DOHH2 (cell line): Measurements from ENCODE around the gene TRAF3.

Experiments
- H3F3A ChIP-seq: fragments of 200-600 bp; sonication (generic), shearing (Covaris generic); 2 replicates; pipeline ENCODE4 v1.6.0; 2016; ENCODE audit warnings: antibody characterized with exemption, mild to moderate bottlenecking; ENCODE audit not compliant: control insufficient read depth, insufficient read depth
- H3K27ac ChIP-seq: fragments of 200-600 bp; sonication (generic); 2 replicates; pipeline ENCODE4 v1.5.1; 2014; ENCODE audit warnings: low read depth, mild to moderate bottlenecking, low read length, moderate library complexity
- H3K27me3 ChIP-seq: fragments of 200-600 bp; sonication (generic); 2 replicates; pipeline ENCODE4 v1.6.1; 2014; ENCODE audit warnings: mild to moderate bottlenecking, low read length, mixed read lengths; ENCODE audit not compliant: control insufficient read depth
- H3K36me3 ChIP-seq: fragments of 200-600 bp; sonication (generic); 2 replicates; pipeline ENCODE4 v1.6.1; 2014; ENCODE audit warnings: mild to moderate bottlenecking, low read length, moderate library complexity, mixed read lengths; ENCODE audit not compliant: control insufficient read depth
- H3K4me1 ChIP-seq: fragments of 200-600 bp; sonication (generic); 2 replicates; pipeline ENCODE4 v1.6.1; 2014; ENCODE audit warnings: mild to moderate bottlenecking, low read length, mixed read lengths; ENCODE audit not compliant: control insufficient read depth
- H3K4me2 ChIP-seq: fragments of 200-600 bp; sonication (generic); 2 replicates; pipeline ENCODE4 v1.6.0; 2014; ENCODE audit warnings: mild to moderate bottlenecking, low read length, moderate library complexity
- H3K4me3 ChIP-seq: fragments of 200-600 bp; sonication (generic); 2 replicates; pipeline ENCODE4 v1.5.1; 2014; ENCODE audit warnings: mild to moderate bottlenecking, low read length, mixed read lengths
- H3K79me2 ChIP-seq: fragments of 200-600 bp; sonication (generic); 2 replicates; pipeline ENCODE4 v1.6.1; 2014; ENCODE audit warnings: mild to moderate bottlenecking, low read length, mixed read lengths; ENCODE audit not compliant: control insufficient read depth
- H3K9me2 ChIP-seq: fragments of 200-600 bp; sonication (generic); replicated peaks from 2 replicates; pipeline ENCODE4 v1.6.1; 2014; ENCODE audit warnings: mild to moderate bottlenecking, low read length, mixed read lengths; ENCODE audit not compliant: control insufficient read depth
- H3K9me3 ChIP-seq: fragments of 200-600 bp; sonication (generic); 2 replicates; pipeline ENCODE4 v1.6.1; 2014; ENCODE audit warnings: antibody characterized with exemption, low read length, mixed read lengths; ENCODE audit not compliant: control insufficient read depth, insufficient read depth
- H4K20me1 ChIP-seq: fragments of 200-600 bp; sonication (generic); 2 replicates; pipeline ENCODE4 v1.6.0; 2014; ENCODE audit warnings: low read depth, mild to moderate bottlenecking, antibody characterized with exemption, low read length, moderate library complexity; ENCODE audit not compliant: control insufficient read depth, insufficient read depth
- EZH2phosphoT487 ChIP-seq: fragments of 200-600 bp; sonication (generic); IDR thresholded peaks from 2 replicates; pipeline ENCODE4 v1.6.1; 2017; ENCODE audit warnings: borderline replicate concordance, mild to moderate bottlenecking, antibody characterized with exemption, low read length, moderate library complexity, mixed read lengths
- TF ChIP-seq, protein P1 (sequence below): fragments of 200-600 bp; sonication (generic); IDR thresholded peaks from one replicate; pipeline ENCODE4 v1.5.1; 2014; ENCODE audit warnings: antibody characterized with exemption, mild to moderate bottlenecking, low read depth, low read length; ENCODE audit not compliant: poor library complexity, severe bottlenecking

Gene TRAF3

GRCh38 chr14:102941419-102942011 is 164.3 kb downstream of the TRAF3 start:
- TF ChIP-seq, protein P1, sequence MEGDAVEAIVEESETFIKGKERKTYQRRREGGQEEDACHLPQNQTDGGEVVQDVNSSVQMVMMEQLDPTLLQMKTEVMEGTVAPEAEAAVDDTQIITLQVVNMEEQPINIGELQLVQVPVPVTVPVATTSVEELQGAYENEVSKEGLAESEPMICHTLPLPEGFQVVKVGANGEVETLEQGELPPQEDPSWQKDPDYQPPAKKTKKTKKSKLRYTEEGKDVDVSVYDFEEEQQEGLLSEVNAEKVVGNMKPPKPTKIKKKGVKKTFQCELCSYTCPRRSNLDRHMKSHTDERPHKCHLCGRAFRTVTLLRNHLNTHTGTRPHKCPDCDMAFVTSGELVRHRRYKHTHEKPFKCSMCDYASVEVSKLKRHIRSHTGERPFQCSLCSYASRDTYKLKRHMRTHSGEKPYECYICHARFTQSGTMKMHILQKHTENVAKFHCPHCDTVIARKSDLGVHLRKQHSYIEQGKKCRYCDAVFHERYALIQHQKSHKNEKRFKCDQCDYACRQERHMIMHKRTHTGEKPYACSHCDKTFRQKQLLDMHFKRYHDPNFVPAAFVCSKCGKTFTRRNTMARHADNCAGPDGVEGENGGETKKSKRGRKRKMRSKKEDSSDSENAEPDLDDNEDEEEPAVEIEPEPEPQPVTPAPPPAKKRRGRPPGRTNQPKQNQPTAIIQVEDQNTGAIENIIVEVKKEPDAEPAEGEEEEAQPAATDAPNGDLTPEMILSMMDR = no peak
- no peak for TF ChIP-seq EZH2phosphoT487
- H3K4me2 ChIP-seq = peak overlapping the region; percentile 44
- no peaks in the 10 kb centered on the region for H4K20me1 ChIP-seq
- no peaks in the 10 kb centered on the region for H3K36me3 ChIP-seq
- no peaks in the 10 kb centered on the region for H3K79me2 ChIP-seq
- H3K27me3 ChIP-seq = no peaks in the 10 kb centered on the region
- peak overlapping the region; percentile 19 for H3K4me3 ChIP-seq
- H3K4me1 ChIP-seq = peaks cover 61% of the 10 kb centered on the region
- H3K27ac ChIP-seq = peak overlapping the region; percentile 70
- no peaks in the 10 kb centered on the region for H3K9me3 ChIP-seq
- no peaks in the 10 kb centered on the region for H3K9me2 ChIP-seq
- H3F3A ChIP-seq = peaks cover 8% of the 10 kb centered on the region

DNA sequence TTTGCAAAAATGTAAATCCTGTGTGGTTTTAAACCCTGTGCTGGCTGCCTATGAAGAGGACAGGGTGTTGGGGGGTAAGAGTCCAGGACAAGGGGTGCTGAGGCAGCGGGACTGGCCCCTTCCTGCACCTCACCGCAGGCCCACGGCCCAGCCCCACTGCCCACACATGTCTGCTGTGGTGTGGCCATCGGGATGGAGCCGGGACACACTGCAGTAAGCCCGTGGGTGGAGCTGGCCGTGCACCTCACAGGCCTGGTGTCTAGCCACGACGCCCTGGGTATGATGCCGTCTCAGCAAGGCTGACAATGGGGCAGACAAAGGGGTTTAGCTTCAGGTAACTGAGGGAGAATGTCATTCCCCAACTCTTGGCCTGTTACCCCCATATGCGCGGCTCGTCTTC is 164.8 kb downstream of the TRAF3 start:
- H3K36me3 ChIP-seq = no peaks in the 10 kb centered on the region
- H3K4me2 ChIP-seq = peak overlapping the region; percentile 44

DNA sequence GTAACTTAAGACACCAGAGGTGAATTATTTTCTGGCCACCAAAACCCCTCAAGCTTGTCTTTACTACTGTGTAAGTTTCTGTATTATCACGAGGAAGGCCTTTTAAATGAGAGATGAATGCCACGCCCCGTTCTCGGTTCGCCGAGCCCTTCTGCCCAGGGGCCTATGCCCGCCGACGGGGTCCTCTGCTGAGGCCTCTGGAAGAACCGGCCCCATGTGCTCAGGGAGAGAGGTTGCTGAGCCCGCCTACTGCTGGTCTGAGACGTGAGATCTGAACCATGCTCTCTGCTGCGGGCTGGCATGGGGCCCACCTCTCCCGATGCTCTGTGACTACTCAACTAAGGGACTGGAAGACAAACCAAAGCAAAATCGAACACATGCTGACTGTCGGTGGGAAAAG is 166.2 kb downstream of the TRAF3 start:
- Histone ChIP-seq H3K36me3 (no peaks in the 10 kb centered on the region), H3K9me2 (no peaks in the 10 kb centered on the region), H3K27me3 (no peaks in the 10 kb centered on the region), H3K4me1 (peaks cover 56% of the 10 kb centered on the region), H3F3A (peaks cover 9% of the 10 kb centered on the region; the same call in 1 of the 2 replicates), H3K79me2 (no peaks in the 10 kb centered on the region), H4K20me1 (no peaks in the 10 kb centered on the region), H3K27ac (no peak overlapping the region), H3K4me2 (no peak overlapping the region), H3K9me3 (no peaks in the 10 kb centered on the region), H3K4me3 (no peak overlapping the region)
- TF ChIP-seq, protein P1 = no peak
- no peak for TF ChIP-seq EZH2phosphoT487

More for the DNA sequence above, 164.8 kb downstream of the TRAF3 start:
- Histone ChIP-seq H4K20me1 (no peaks in the 10 kb centered on the region), H3F3A (peaks cover 8% of the 10 kb centered on the region; the same call in 1 of the 2 replicates), H3K27me3 (no peaks in the 10 kb centered on the region), H3K27ac (peak overlapping the region; percentile 70), H3K9me3 (no peaks in the 10 kb centered on the region), H3K4me1 (peaks cover 61% of the 10 kb centered on the region), H3K79me2 (no peaks in the 10 kb centered on the region), H3K4me3 (peak overlapping the region; percentile 19), H3K9me2 (no peaks in the 10 kb centered on the region)
- TF ChIP-seq, protein P1 = no peak
- no peak for TF ChIP-seq EZH2phosphoT487
